Effector CD8-positive, alpha-beta T cell (primary cell): ENCODE results near the gene HID1.

Experiments used
- DNase-seq: peaks from one replicate; lab custom pipeline; 2025; lab: John Stamatoyannopoulos, UW

Gene HID1

DNA sequence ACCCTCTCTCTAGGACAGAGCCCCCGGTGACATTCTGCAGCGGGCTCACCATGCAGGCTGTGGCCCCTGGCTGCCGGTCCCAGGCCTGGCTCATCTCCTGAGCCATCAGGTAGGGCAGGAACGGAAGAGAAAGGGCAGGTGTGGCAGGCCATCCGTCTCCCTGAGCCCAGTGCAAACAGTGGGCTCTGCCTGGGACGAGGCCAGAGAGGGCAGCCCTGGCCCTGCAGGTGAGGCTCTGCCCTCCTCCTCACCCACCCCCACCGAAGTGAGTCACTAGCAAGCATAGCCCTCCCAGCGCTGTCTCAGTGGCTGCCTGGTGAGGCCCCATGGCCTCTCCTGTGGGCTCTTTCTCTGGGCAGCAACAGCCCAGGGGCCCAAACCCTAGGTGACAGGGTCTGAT lies 22.4 kb downstream of the HID1 start:
- no peak for DNase-seq

DNA sequence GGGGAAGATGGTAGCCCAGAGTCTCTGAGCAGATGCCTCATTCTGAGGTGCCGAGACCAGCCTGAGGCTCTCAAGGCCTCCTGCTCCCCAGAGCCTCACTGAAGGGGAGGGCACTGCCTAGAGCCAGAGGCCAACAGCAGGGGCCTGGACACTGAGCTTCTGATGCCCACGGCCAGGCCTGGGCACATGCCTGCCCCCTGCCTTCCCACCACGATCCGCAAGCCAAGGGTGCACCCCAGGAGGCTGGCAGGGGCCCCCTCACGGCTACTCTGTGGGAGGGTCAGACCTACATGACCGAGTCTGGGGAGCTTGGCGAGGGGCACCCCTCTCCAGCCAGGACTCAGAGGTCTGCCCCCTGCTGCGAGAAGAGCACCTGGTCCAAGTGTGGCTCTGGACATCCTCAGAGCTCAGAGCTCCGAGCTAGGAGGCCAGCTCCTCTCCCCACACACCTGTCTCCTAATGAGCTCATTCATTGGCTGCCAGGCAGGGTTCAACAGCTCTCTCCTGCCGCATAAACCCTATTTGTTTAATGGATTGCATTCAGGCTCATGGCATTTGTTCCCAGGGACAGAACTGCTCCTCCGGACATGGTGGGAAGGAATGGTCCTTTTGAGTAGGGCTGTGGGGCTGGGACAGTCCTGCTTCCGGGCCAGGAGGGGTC lies 23.0 kb downstream of the HID1 start:
- no peak for DNase-seq

DNA sequence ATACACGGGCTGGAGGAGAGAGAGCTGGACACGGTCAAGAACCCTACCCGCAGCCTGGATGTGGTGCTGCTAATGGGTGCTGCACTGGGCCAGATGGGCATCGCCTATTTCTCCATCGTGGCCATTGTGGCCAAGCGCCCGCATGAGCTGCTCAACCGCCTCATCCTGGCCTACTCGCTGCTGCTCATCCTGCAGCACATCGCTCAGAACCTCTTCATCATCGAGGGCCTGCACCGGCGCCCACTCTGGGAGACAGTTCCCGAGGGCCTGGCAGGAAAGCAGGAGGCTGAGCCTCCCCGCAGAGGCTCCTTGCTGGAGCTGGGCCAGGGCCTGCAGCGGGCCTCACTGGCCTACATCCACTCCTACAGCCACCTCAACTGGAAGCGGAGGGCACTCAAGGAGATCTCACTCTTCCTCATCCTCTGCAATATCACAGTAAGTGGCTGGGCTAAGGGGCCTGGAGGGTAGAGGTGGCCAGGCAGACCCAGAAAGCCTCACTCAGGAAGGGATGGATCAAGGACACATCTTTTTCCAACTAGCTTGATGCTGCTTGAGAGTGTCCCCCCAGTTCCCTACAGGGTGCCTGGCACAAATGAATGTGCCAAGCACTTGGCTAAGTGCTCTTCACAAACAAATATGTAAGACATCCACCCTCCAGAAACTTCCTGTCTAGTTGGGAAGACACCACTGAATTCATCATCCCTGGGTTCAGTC lies 25.4 kb downstream of the HID1 start:
- DNase-seq, result no peak

DNA sequence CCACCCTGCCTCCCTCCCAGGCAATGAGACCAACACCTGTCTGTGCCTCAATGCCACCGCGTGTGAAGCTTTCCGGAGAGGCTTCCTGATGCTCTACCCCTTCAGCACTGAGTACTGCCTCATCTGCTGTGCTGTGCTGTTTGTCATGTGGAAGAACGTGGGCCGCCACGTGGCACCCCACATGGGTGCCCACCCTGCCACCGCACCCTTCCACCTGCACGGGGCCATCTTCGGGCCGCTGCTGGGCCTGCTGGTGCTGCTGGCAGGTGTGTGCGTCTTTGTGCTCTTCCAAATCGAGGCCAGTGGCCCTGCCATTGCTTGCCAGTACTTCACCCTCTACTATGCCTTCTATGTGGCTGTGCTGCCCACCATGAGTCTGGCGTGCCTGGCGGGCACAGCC lies 25.9 kb downstream of the HID1 start:
- DNase-seq, result no peak

DNA sequence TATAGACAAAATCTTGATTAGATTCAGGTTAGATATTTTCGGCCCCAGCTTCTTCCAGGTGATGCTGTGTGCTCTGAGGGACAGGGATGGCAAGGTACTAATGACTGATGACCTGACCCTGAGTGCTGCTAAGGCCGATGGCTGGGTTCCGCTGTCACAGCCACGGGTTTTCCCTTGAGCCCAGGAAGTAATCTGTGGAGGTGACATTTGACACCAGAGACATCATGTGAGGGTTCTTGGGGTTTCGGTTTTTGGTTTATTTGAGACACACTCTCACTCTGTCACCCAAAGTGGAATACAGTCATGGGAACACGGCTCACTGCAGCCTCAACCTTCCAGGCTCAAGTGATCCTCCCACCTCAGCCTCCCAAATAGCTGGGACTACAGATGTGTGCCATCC lies 27.0 kb downstream of the HID1 start:
- no peak for DNase-seq

DNA sequence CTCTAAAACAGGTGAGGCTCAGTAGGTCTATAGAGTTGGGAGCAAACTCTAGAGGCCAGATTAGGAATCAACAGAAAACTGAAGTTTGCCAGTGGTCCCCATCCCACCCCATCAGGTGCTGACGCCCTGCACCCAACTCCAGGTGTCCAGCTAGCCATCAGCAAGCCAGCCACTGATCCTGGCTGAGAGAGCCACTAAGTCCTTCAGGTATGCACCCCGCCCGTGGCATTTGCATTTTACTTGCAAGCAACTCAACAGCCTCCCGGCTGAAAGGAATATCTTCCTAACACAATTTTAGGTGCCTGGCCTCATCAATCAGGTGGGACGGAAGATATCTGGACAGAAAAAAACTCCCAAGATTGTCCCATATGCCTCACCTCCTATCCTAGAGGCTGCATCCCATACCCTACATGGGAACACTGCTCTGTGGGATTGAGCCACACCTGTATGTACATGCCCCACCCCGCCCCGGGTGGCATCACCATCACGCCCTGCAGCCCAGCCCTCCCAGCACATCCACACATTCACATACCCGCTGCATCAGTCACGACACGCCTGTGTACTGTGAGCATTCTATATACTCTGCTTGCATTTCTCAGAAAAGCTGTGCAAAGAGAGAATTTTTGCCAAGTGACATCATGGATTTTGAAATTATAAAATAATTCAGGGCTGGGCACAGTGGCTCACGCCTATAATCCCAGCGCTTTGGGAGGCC lies 28.6 kb downstream of the HID1 start:
- no peak for DNase-seq

DNA sequence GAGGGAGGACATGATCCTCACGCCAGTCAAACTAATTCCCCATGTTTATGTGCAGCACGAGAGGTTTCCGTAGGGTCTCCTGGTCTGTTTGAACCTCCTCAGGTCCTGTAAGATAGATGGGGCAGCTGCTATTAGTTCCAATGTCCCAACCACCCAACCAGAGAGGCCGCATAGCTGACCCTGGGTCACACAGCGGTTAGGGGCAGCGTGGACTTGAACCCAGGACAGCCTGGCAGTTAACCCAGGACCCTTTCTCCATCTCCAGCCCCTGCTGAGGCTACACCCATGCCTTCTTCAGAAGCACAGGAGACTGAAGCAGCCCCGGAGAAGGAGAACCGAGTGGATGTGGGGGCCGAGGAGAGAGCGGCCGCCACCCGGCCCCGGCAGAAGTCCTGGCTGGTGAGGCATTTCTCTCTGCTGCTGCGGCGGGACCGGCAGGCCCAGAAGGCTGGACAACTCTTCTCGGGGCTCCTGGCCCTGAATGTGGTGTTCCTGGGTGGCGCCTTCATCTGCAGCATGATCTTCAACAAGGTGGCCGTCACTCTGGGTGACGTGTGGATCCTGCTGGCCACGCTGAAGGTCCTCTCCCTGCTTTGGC lies 31.3 kb downstream of the HID1 start:
- DNase-seq, result no peak

DNA sequence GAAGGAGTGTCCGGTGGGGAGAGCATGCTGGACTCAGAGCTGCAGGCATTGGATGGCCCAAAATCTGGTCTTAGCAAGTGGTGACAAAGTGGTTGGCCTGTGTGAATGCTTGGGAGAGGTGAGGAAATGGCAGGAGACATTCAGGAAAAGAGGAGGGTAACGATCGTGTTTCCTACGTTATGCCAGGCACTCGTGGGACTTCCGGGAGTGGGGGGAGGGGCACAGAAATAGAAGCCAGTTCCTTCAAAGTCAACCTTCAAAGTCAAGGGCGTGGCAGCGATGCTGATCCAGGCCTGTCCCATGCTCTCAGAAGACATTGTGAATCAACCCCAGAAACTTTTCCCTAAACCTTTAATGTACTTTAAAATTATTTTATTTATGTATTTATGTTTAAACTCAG lies 33.0 kb downstream of the HID1 start:
- no peak for DNase-seq

DNA sequence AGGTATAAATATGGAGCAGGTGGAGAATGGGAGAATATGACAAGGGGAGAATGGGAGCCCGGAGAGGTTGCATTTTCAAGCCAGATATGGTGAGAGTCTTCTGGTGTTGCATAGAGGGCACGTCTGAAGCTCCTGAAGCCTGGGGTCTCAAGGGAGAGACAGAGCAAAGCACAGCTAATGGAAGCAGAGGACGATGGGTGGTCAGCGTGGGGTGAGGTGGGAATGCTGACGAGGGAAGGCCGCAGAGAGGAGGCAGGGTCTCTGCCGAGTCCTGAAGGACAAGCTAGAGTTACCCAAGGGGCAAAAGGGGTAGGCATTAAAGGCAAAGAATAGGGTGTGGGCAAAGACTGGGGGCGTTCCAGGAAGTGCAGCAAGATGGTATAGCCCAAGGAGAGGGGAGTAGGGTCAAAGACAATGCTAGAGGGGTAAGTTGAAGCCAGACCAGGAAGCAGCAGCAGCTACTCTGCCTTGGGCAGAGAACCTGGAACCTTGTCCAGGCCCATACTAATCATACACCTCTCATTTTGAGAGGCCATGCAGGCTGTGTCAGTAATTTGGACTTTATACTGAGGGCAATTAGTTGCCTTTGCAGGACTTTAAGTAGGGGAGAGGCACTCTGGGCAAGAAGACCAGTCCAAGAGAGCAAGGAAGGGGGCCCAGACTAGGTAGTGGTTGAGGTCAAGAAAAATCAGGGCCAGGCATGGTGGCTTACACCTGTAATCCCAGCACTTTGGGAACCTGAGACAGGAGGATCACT lies 34.2 kb downstream of the HID1 start:
- no peak for DNase-seq

DNA sequence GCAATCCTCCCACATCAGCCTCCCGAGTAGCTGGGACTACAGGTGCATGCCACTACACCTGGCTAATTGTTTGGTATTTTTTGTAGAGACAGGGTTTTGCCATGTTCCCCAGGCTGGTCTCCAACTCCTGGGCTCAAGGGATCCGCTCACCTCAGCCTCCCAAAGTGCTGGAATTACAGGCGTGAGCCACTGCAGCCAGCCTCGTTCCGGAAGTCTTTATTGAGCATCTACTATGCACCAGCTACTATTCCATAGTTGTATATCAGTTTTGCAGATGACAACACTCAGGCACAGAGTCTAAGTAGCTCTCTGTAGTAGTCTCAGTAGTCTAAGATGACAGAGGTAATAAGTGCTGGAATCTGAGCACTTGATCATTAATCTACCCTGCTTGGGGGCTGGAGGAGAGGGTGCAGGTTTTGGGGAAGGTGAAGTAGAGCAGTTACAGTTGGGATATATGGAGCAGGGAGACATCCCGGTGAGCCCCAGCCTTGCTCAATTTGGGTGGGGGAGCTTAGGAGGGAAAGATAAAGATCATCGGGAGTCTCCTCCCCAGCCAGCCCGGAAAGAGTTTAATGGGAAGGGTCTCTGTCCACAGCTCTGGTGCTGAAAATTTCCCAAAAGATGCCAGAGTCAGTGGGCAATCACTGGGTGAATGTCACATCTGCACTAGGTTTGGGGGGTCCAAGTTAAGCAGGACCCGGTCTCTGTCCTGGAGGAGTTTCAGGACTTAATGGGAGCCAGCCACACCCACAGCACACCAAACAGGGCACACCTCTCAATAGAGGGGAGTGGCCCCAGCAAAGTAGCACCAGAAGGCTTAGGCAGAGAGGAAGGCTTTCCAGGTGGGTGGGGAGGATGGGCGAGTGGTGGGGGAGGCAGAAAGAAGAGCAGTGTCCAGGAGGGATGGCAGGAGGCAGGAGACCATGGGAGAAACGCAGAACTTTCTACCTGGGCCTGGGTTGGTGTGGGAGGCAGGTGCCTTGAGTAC lies 35.2 kb downstream of the HID1 start:
- no peak for DNase-seq

DNA sequence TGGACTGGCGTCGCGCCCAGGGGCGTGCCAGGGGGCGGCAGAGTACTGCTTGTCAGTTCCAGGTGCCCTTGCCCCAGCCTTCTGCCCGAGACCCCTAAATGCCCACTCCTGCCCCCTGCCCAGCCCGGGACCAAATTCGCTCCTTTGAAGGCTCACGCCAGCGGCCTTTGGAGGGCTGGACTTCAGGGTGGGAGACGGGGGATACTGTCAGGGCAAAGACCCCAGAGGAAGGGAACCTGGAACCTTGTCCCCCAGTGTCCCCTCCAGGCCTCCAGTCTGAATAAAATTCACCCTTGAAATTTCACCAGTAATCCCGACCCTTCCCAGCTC lies 36.1 kb downstream of the HID1 start:
- no peak for DNase-seq

DNA sequence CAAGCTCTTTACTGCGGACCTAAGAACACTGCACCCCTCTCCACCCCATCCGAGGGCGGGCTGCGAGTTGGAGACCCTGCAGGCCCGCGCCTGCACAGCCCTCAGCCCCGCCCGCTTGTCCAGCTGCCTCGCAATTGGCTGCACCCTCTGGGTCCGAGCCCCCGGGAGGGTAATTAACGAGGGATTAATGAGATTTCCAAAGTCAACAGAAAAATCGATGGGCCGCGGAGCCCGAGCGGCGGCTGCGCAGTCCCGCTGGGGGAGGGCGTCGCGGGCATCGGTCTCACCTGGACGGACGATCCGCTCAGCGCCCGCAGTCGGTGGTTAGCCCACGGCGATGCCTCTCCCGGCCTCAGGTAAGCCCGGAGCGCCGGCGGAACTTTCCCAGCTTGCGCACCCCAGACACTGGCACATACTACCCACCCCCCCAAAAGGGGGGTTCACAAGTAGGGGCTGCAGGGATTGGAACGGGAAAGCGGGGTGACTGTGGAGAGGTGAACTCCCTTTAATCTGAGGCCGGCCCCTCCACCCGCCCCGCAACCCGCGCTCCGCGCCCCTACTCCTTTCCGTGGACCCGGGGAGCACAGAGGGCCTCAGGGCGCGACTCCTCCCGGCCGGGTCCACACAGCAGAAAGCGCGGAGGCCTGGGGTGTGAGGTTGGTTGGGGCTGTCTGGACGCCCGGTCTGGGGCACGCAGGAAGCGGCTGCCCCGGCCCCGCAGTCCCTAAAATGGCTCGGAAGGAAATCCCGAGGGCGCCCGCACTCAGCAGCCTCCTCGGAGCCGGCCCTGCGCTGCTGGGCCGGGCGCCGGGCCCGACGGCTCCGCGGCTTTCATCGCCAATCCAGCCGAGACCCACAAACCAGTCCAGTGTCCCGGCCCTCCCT lies 36.7 kb downstream of the HID1 start, which contains the start of gene OTOP3:
TSS of gene OTOP3 (plus strand) at position 314 of the 885 bp plus-strand sequence. CDS start at position 338, 24 bp downstream.
- DNase-seq, result no peak

DNA sequence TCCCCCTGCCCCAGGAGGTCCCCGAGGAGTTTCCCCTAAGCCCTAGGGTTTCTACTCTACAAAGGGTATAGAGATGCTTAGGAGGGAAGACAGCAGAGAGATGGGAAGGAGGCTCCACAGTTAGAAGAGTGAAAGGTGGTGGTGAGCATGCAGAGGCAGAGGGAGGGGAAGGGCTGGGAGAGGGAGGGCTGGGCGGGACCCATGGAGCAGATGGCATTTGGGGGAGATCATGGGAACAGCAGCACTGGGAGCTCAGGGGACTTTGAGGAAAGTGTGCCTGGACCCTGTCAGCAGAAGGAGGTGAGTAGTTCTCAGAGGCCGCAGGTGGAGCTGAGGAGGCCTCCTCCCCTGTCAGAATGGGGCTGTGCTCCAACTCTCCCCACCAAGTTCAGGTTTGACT lies 37.5 kb downstream of the HID1 start:
- DNase-seq, result no peak

DNA sequence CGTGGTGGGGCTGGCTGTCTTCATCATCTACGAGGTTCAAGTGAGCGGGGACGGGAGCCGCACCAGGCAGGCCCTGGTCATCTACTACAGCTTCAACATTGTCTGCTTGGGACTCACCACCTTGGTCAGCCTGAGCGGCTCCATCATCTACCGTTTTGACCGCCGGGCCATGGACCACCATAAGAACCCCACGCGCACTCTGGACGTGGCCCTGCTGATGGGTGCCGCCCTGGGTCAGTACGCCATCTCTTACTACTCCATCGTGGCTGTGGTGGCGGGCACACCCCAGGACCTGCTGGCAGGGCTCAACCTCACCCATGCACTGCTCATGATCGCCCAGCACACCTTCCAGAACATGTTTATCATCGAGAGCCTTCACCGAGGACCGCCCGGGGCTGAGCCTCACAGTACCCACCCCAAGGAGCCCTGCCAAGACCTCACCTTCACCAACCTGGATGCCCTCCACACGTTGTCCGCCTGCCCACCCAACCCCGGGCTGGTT lies 42.0 kb downstream of the HID1 start:
- no peak for DNase-seq

DNA sequence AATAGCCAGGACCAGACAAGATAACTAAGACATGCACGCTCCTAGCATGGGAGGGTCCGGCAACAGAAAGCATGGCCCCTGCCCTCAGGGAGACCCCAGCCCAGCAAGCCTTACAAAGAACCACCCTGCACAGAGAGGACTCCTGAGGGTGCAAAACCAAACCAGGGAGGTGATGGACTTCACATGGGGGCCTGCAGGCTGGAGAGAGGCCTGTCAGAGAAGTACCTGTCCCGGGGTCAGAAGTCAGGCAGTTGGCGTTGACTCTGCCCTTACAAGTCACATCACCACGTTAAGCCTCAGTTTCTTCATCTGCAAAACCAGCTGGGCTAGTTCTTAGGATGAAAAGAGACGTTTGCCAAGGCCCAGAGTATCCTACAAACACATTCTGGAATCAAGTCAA lies 43.8 kb downstream of the HID1 start:
- no peak for DNase-seq

DNA sequence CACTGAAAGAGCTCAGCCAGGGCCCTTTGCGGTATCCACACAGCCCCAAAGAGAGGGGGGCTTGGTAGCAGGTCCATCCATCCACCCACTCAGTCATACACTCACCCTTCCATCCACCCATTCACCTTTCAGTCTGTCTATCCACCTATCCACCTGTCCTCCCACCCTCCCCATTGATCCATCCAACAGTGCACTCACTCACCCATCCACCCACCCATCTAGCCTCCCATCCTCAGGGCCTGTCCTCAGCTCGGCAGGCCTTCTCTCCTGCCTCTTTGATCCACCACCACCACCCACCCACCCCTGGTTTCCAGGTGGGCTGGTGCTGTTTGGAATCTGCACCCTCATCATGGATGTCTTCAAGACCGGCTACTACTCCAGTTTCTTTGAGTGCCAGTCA lies 47.3 kb downstream of the HID1 start:
- no peak for DNase-seq

DNA sequence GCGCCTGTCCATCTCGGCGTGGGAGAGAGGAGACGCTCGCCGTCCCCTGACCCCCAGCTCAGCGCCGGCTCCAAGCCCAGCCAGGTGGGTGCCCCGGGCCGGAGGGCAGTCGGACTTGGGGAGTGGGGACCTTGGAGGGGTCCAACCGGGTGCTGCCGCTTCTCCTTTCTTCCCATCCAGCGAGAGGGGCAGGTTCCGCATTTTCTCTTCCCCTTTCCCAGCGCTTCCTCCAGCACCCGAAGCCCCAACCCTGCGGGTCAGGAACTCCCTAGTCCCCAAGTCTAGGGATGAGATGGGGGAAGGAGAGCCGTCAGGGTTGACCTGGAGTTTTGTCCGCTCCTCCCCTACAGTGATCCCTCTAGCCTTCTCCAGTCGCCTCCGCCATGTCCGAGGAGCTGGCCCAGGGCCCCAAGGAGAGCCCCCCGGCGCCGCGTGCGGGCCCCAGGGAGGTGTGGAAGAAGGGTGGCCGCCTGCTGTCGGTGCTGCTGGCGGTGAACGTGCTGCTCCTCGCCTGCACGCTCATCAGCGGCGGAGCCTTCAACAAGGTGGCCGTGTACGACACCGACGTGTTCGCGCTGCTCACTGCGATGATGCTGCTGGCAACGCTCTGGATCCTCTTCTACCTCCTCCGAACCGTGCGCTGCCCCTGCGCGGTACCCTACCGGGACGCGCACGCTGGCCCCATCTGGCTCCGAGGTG lies 48.2 kb downstream of the HID1 start, which contains the start of gene OTOP2:
TSS of gene OTOP2 (plus strand) at position 24 of the 699 bp plus-strand sequence. CDS start at position 384, 360 bp downstream.
- DNase-seq, result no peak

DNA sequence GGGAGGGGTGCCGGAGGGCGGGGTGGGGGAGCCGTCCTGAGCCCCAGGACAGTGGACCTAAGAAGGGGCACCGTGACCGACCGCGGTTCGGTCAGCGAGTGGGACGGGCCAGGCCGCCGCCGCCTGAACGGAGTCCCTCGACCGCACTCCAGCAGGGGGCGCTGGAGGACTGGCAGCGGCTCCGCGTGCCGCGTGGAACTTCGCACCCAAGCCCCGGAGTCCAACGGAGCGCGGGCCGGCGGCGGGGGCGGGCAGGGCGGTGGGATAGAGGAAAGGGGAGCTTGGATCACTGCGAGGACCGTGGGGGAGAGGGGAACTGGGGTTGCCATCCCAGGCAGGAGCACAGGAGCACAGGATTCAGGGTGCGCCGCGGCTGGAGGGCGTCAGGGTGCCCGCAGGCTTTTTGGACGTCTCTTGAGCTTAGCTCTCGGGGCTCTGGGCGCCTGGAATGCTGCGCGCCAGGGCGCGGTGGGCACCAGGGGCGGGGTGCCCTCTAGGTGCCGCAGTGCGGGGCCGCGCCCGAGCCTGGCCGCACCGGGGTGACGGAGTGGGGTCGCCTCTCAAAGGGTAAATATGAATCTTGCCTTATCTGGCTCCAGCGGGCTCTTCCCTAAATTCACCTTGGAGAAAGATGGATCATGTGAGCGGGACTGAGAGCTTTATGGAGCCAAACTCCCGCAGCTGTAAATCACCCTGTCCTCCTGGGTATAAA lies 48.9 kb downstream of the HID1 start:
- DNase-seq, result peak; percentile 53
